IMR-90 (cell line): ENCODE measurements around the gene ORC5. TPM values are rescaled to one million over a fixed set of nuclear protein-coding genes. Genes with fewer than 3 reads are reported as not detected.

Source experiments
- ATAC-seq: fragments of 200-7000 bp; cut with Tn5 transposase; 2 replicates; pipeline ENCODE4 v1.9.1; 2020; ENCODE audit warnings: low read depth, mild to moderate bottlenecking, moderate library complexity
- BruUV-seq: library from RNA; stranded (reverse); fragments of 400-500 nt; replicated peaks from 2 replicates; lab custom pipeline; 2021; lab: Mats Ljungman, UMichigan
- CTCF ChIA-PET: fragments of 300-600 bp; formaldehyde crosslinking; extraction: SDS; loops from one replicate; lab custom pipeline; 2021; ENCODE audit warnings: antibody characterized with exemption; lab: Yijun Ruan, JAX
- POLR2A ChIA-PET: fragments of 300-600 bp; sonication (Branson Sonifier 250); formaldehyde crosslinking; loops from one replicate; lab custom pipeline; 2022; ENCODE audit warnings: antibody characterized with exemption; ENCODE audit not compliant: unreplicated experiment; lab: Charles Lee
- DNase-seq: peaks from one replicate; pipeline ENCODE4 v3.0.0; 2013
- H2AFZ ChIP-seq: replicated peaks from 2 replicates; pipeline ENCODE3; 2013; ENCODE audit warnings: low read length, mild to moderate bottlenecking; ENCODE audit not compliant: poor library complexity
- H2AK5ac ChIP-seq: 2 replicates; pipeline ENCODE4 v1.6.1; 2013; ENCODE audit warnings: low read depth, low read length, inconsistent platforms
- H2AK9ac ChIP-seq: replicated peaks from 2 replicates; pipeline ENCODE3; 2013; ENCODE audit warnings: mild to moderate bottlenecking, low read depth, low read length, moderate library complexity; ENCODE audit not compliant: poor library complexity
- H2BK120ac ChIP-seq: 2 replicates; pipeline ENCODE4 v1.6.1; 2013; ENCODE audit warnings: low read depth, low read length, inconsistent platforms
- H2BK15ac ChIP-seq: 3 replicates; pipeline ENCODE4 v1.6.1; 2013; ENCODE audit warnings: low read depth, low read length, inconsistent platforms
- H2BK20ac ChIP-seq: 2 replicates; pipeline ENCODE4 v1.6.1; 2013; ENCODE audit warnings: low read depth, mild to moderate bottlenecking, inconsistent platforms, low read length, moderate library complexity
- H2BK5ac ChIP-seq: 2 replicates; pipeline ENCODE4 v1.6.1; 2013; ENCODE audit warnings: mild to moderate bottlenecking, low read depth, low read length, inconsistent platforms; ENCODE audit not compliant: poor library complexity, severe bottlenecking
- H3K14ac ChIP-seq: replicated peaks from 2 replicates; pipeline ENCODE4 v1.6.1; 2013; ENCODE audit warnings: low read depth, low read length, inconsistent platforms
- H3K18ac ChIP-seq: 2 replicates; pipeline ENCODE4 v1.6.1; 2013; ENCODE audit warnings: low read depth, low read length, control low read depth
- H3K23ac ChIP-seq: 2 replicates; pipeline ENCODE4 v1.6.1; 2013; ENCODE audit warnings: low read depth, low read length, inconsistent platforms
- H3K27ac ChIP-seq: 2 replicates; pipeline ENCODE4 v1.5.1; 2013; ENCODE audit warnings: mild to moderate bottlenecking, control low read depth, low read length; ENCODE audit not compliant: insufficient read depth
- H3K27me3 ChIP-seq: 2 replicates; pipeline ENCODE4 v1.6.1; 2013; ENCODE audit warnings: low read length; ENCODE audit not compliant: control insufficient read depth, insufficient read depth
- H3K36me3 ChIP-seq: 2 replicates; pipeline ENCODE4 v1.6.1; 2013; ENCODE audit warnings: low read length, mixed read lengths; ENCODE audit not compliant: control insufficient read depth, insufficient read depth
- H3K4ac ChIP-seq: 2 replicates; pipeline ENCODE4 v1.6.1; 2013; ENCODE audit warnings: low read depth, low read length, inconsistent platforms
- H3K4me1 ChIP-seq: 2 replicates; pipeline ENCODE4 v1.6.1; 2013; ENCODE audit warnings: low read length, mixed read lengths; ENCODE audit not compliant: control insufficient read depth, insufficient read depth
- H3K4me2 ChIP-seq: 2 replicates; pipeline ENCODE4 v1.6.1; 2013; ENCODE audit warnings: low read depth, mild to moderate bottlenecking, control low read depth, low read length, moderate library complexity
- H3K4me3 ChIP-seq: 2 replicates; pipeline ENCODE4 v1.5.1; 2013; ENCODE audit warnings: low read depth, mild to moderate bottlenecking, control low read depth, low read length, moderate library complexity; ENCODE audit not compliant: insufficient read depth
- H3K56ac ChIP-seq: 2 replicates; pipeline ENCODE4 v1.6.1; 2013; ENCODE audit warnings: low read length, inconsistent platforms; ENCODE audit not compliant: insufficient read depth; ENCODE audit errors: extremely low read depth
- H3K79me1 ChIP-seq, 2 experiments: 2 replicates each; pipeline ENCODE4 v1.6.1; 2013; ENCODE audit warnings: low read length in 2 of 2, inconsistent platforms in 1 of 2, low read depth in 1 of 2
- H3K9ac ChIP-seq: 2 replicates; pipeline ENCODE4 v1.6.1; 2013; ENCODE audit warnings: low read depth, low read length, control low read depth
- H3K9me1 ChIP-seq: 2 replicates; pipeline ENCODE4 v1.6.1; 2013; ENCODE audit warnings: low read length, inconsistent platforms; ENCODE audit not compliant: insufficient read depth
- H3K9me3 ChIP-seq: 2 replicates; pipeline ENCODE4 v1.6.1; 2013; ENCODE audit warnings: low read length; ENCODE audit not compliant: control insufficient read depth, insufficient read depth
- H4K20me1 ChIP-seq: 2 replicates; pipeline ENCODE4 v1.6.1; 2013; ENCODE audit warnings: low read length, inconsistent platforms; ENCODE audit not compliant: insufficient read depth
- H4K5ac ChIP-seq: 2 replicates; pipeline ENCODE4 v1.6.1; 2013; ENCODE audit warnings: mild to moderate bottlenecking, low read depth, low read length, control low read depth
- H4K8ac ChIP-seq, 2 experiments: 2 replicates each; pipeline ENCODE4 v1.6.1; 2013; ENCODE audit warnings: low read depth in 2 of 2, low read length in 2 of 2, control low read depth in 1 of 2, inconsistent platforms in 1 of 2
- H4K91ac ChIP-seq: 2 replicates; pipeline ENCODE4 v1.6.1; 2013; ENCODE audit warnings: low read depth, low read length, inconsistent platforms; ENCODE audit not compliant: insufficient read depth
- POLR2A ChIP-seq: IDR thresholded peaks from 2 replicates; pipeline ENCODE4 v1.6.1; 2012; ENCODE audit warnings: mild to moderate bottlenecking, low read depth, low read length
- RAD21 ChIP-seq: IDR thresholded peaks from 2 replicates; pipeline ENCODE4 v1.6.1; 2012; ENCODE audit warnings: low read length, improper control_type of control experiment
- SMC3 ChIP-seq: fragments of 150-350 bp; IDR thresholded peaks from 2 replicates; pipeline ENCODE4 v1.6.1; 2016; ENCODE audit warnings: low read depth, mild to moderate bottlenecking, antibody characterized with exemption, low read length, moderate library complexity
- USF2 ChIP-seq: fragments of 150-350 bp; IDR thresholded peaks from 2 replicates; pipeline ENCODE4 v1.6.1; 2017; ENCODE audit warnings: mild to moderate bottlenecking, antibody characterized with exemption, low read length, low read depth
- WGBS, 2 experiments: methylation state at CpG; one replicate each; pipeline versions ENCODE4 v1.1.5 to v1.1.7; 2013; ENCODE audit warnings: missing lambda C conversion rate in 2 of 2; ENCODE audit not compliant: insufficient read length in 1 of 2; ENCODE audit errors: extremely low coverage in 2 of 2; 5-methylcytosine and 5-hydroxymethylcytosine counted together
- dilution Hi-C: fragments of 300-500 bp; cut with HindIII; formaldehyde crosslinking; loops from one replicate; pipeline ENCODE4 v1.14.3; 2018; ENCODE audit warnings: low sequenced_read_pairs; ENCODE audit not compliant: unreplicated experiment
- in situ Hi-C: fragments of 300-500 bp; cut with MboI; formaldehyde crosslinking; loops from 3 replicates; pipeline ENCODE4 v1.14.3; 2019; ENCODE audit warnings: low sequenced_read_pairs, inconsistent platforms, mixed read lengths
- intact Hi-C: fragments of 100-400 bp; cut with micrococcal nuclease; formaldehyde crosslinking; loops from 2 replicates; pipeline ENCODE4 v1.10.0; 2022
- polyA plus RNA-seq, 3 experiments: library from polyadenylated mRNA; depleted of rRNA; stranded (reverse); fragments of >200 nt; gene quantifications; 2 replicates each; pipeline ENCODE4 v1.2.3, GENCODE V29; 2012; ENCODE audit warnings: low replicate concordance in 1 of 3
- total RNA-seq: library from RNA; depleted of rRNA; stranded (reverse); fragments of >200 nt; gene quantifications from 2 replicates; pipeline ENCODE4 v1.2.3, GENCODE V29; 2012
- TF ChIP-seq, protein P1 (sequence below): fragments of 150-350 bp; IDR thresholded peaks from 2 replicates; pipeline ENCODE4 v1.6.1; 2016; ENCODE audit warnings: low read depth, mild to moderate bottlenecking, low read length, moderate library complexity, borderline replicate concordance

Gene ORC5
- total and polyA plus RNA-seq, 2 of the 4 experiments (the other 2 are of a cell fraction), result 7.9 to 18.8 TPM

DNA sequence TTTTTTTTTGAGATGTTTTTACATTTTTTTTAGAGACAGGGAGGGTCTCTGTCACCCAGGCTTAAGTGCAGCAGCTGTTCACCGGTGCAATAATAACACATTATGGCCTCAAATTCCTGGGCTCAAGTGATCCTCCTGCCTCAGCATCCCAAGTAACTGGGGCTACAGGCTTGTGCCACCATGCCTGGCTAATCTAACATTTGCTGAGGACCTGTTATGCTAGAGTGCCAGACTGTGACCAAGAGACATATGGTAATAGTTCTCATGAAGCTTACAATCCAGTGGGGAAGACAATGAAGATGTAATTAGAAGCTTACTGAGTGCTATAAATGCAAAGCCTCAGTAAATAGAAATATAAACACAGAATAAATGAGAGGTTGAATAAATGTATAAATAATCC is 17.6 kb upstream of the ORC5 start:
- Histone ChIP-seq H3K9me3 (no peaks in the 10 kb centered on the region), H3K4ac (no peak overlapping the region), H2AK9ac (no peak overlapping the region), H2AFZ (no peak overlapping the region), H3K14ac (no peak overlapping the region), H2BK20ac (no peak overlapping the region), H4K8ac (no peak overlapping the region), H3K79me1 (no peaks in the 10 kb centered on the region), H3K4me3 (no peak overlapping the region), H3K9me1 (no peaks in the 10 kb centered on the region), H3K27ac (no peak overlapping the region), H3K27me3 (no peaks in the 10 kb centered on the region), H3K9ac (no peak overlapping the region), H2BK15ac (no peak overlapping the region), H3K23ac (no peak overlapping the region), H2BK5ac (no peak overlapping the region), H4K91ac (no peak overlapping the region), H3K36me3 (no peaks in the 10 kb centered on the region), H3K56ac (no peak overlapping the region), H3K18ac (no peak overlapping the region), H2BK120ac (no peak overlapping the region), H3K4me2 (no peak overlapping the region), H4K5ac (no peak overlapping the region), H2AK5ac (no peak overlapping the region), H3K4me1 (0 out of 2 replicates have a peak, but pooled peaks cover 1% of the 10 kb centered on the region), H4K20me1 (no peaks in the 10 kb centered on the region)
- CTCF ChIA-PET, result no interaction called here
- DNase-seq (no peak), ATAC-seq (no peak)
- no TSS peak for BruUV-seq
- intact Hi-C loops (no loop called here), dilution Hi-C loops (no loop called here), in situ Hi-C loops (no loop called here)
- POLR2A ChIA-PET, result no interaction called here
- WGBS, 2 experiments, result 63% methylated on average over 1 of the region's 1 CpG; no CpG with 5 or more reads in 1 of the 2 experiments
- no peak for TF ChIP-seq USF2
- TF ChIP-seq POLR2A, result no peak
- TF ChIP-seq, protein P1, sequence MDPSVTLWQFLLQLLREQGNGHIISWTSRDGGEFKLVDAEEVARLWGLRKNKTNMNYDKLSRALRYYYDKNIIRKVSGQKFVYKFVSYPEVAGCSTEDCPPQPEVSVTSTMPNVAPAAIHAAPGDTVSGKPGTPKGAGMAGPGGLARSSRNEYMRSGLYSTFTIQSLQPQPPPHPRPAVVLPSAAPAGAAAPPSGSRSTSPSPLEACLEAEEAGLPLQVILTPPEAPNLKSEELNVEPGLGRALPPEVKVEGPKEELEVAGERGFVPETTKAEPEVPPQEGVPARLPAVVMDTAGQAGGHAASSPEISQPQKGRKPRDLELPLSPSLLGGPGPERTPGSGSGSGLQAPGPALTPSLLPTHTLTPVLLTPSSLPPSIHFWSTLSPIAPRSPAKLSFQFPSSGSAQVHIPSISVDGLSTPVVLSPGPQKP, result no peak
- no peak for TF ChIP-seq SMC3
- TF ChIP-seq RAD21, result no peak
